Measurements from ENCODE around the gene MAMDC2.

The MAMDC2 gene

GRCh38 chr9:70011366-70011765, 32.3 kb upstream of the MAMDC2 start:
- Histone ChIP-seq H3K4me3 (ENCODE audit: insufficient read depth, low read depth, low read length, poor library complexity, severe bottlenecking) (no peak overlapping the region), H3K36me3 (ENCODE audit: control insufficient read depth, insufficient read depth, low read length) (no peaks in the 10 kb centered on the region), H3K4me1 (ENCODE audit: control insufficient read depth, insufficient read depth, low read length, poor library complexity, severe bottlenecking) (no peaks in the 10 kb centered on the region), H3K27ac (ENCODE audit: insufficient read depth, low read length, poor library complexity, severe bottlenecking) (no peak overlapping the region), H3K9me3 (ENCODE audit: control insufficient read depth, low read length) (no peaks in the 10 kb centered on the region), H3K27me3 (replicated peaks; ENCODE audit: control insufficient read depth, insufficient read depth, low read length, poor library complexity, severe bottlenecking) (no peaks in the 10 kb centered on the region)
- no peak for DNase-seq

GRCh38 chr9:70012569-70012968, 31.1 kb upstream of the MAMDC2 start:
- Histone ChIP-seq H3K4me1 (ENCODE audit: control insufficient read depth, insufficient read depth, low read length, poor library complexity, severe bottlenecking) (no peaks in the 10 kb centered on the region), H3K9me3 (ENCODE audit: control insufficient read depth, low read length) (no peaks in the 10 kb centered on the region), H3K27me3 (replicated peaks; ENCODE audit: control insufficient read depth, insufficient read depth, low read length, poor library complexity, severe bottlenecking) (no peaks in the 10 kb centered on the region), H3K36me3 (ENCODE audit: control insufficient read depth, insufficient read depth, low read length) (no peaks in the 10 kb centered on the region), H3K27ac (ENCODE audit: insufficient read depth, low read length, poor library complexity, severe bottlenecking) (no peak overlapping the region), H3K4me3 (ENCODE audit: insufficient read depth, low read depth, low read length, poor library complexity, severe bottlenecking) (no peak overlapping the region)
- DNase-seq = no peak

- Histone ChIP-seq H3K9me3 (ENCODE audit: control insufficient read depth, low read length) (no peaks in the 10 kb centered on the region), H3K4me3 (ENCODE audit: insufficient read depth, low read depth, low read length, poor library complexity, severe bottlenecking) (no peak overlapping the region), H3K36me3 (ENCODE audit: control insufficient read depth, insufficient read depth, low read length) (no peaks in the 10 kb centered on the region), H3K4me1 (ENCODE audit: control insufficient read depth, insufficient read depth, low read length, poor library complexity, severe bottlenecking) (no peaks in the 10 kb centered on the region), H3K27ac (ENCODE audit: insufficient read depth, low read length, poor library complexity, severe bottlenecking) (no peak overlapping the region), H3K27me3 (replicated peaks; ENCODE audit: control insufficient read depth, insufficient read depth, low read length, poor library complexity, severe bottlenecking) (no peaks in the 10 kb centered on the region)
- no peak for DNase-seq
Observed at GRCh38 chr9:70013598-70014196, 30.0 kb upstream of the MAMDC2 start.

GRCh38 chr9:70015099-70015498, 28.5 kb upstream of the MAMDC2 start:
- H3K4me3 ChIP-seq (ENCODE audit: insufficient read depth, low read depth, low read length, poor library complexity, severe bottlenecking) = no peak overlapping the region
- H3K9me3 ChIP-seq (ENCODE audit: control insufficient read depth, low read length) = no peaks in the 10 kb centered on the region
- H3K27ac ChIP-seq (ENCODE audit: insufficient read depth, low read length, poor library complexity, severe bottlenecking) = no peak overlapping the region
- H3K4me1 ChIP-seq (ENCODE audit: control insufficient read depth, insufficient read depth, low read length, poor library complexity, severe bottlenecking) = no peaks in the 10 kb centered on the region
- H3K27me3 ChIP-seq (replicated peaks; ENCODE audit: control insufficient read depth, insufficient read depth, low read length, poor library complexity, severe bottlenecking) = no peaks in the 10 kb centered on the region
- H3K36me3 ChIP-seq (ENCODE audit: control insufficient read depth, insufficient read depth, low read length) = no peaks in the 10 kb centered on the region
- DNase-seq = no peak

GRCh38 chr9:70020217-70020616, 23.4 kb upstream of the MAMDC2 start:
- Histone ChIP-seq H3K27ac (ENCODE audit: insufficient read depth, low read length, poor library complexity, severe bottlenecking) (no peak overlapping the region), H3K4me1 (ENCODE audit: control insufficient read depth, insufficient read depth, low read length, poor library complexity, severe bottlenecking) (no peaks in the 10 kb centered on the region), H3K9me3 (ENCODE audit: control insufficient read depth, low read length) (no peaks in the 10 kb centered on the region), H3K36me3 (ENCODE audit: control insufficient read depth, insufficient read depth, low read length) (no peaks in the 10 kb centered on the region), H3K27me3 (replicated peaks; ENCODE audit: control insufficient read depth, insufficient read depth, low read length, poor library complexity, severe bottlenecking) (no peaks in the 10 kb centered on the region), H3K4me3 (ENCODE audit: insufficient read depth, low read depth, low read length, poor library complexity, severe bottlenecking) (no peak overlapping the region)
- DNase-seq = no peak

GRCh38 chr9:70020991-70021571, 22.6 kb upstream of the MAMDC2 start:
- no peaks in the 10 kb centered on the region for H3K36me3 ChIP-seq (ENCODE audit: control insufficient read depth, insufficient read depth, low read length)
- no peaks in the 10 kb centered on the region for H3K27me3 ChIP-seq (replicated peaks; ENCODE audit: control insufficient read depth, insufficient read depth, low read length, poor library complexity, severe bottlenecking)
- H3K4me1 ChIP-seq (ENCODE audit: control insufficient read depth, insufficient read depth, low read length, poor library complexity, severe bottlenecking) = no peaks in the 10 kb centered on the region
- H3K4me3 ChIP-seq (ENCODE audit: insufficient read depth, low read depth, low read length, poor library complexity, severe bottlenecking) = no peak overlapping the region
- H3K9me3 ChIP-seq (ENCODE audit: control insufficient read depth, low read length) = no peaks in the 10 kb centered on the region
- no peak overlapping the region for H3K27ac ChIP-seq (ENCODE audit: insufficient read depth, low read length, poor library complexity, severe bottlenecking)
- DNase-seq = no peak

- no peak for DNase-seq
- Histone ChIP-seq H3K27me3 (replicated peaks; ENCODE audit: control insufficient read depth, insufficient read depth, low read length, poor library complexity, severe bottlenecking) (no peaks in the 10 kb centered on the region), H3K4me3 (ENCODE audit: insufficient read depth, low read depth, low read length, poor library complexity, severe bottlenecking) (no peak overlapping the region), H3K4me1 (ENCODE audit: control insufficient read depth, insufficient read depth, low read length, poor library complexity, severe bottlenecking) (no peaks in the 10 kb centered on the region), H3K27ac (ENCODE audit: insufficient read depth, low read length, poor library complexity, severe bottlenecking) (no peak overlapping the region), H3K9me3 (ENCODE audit: control insufficient read depth, low read length) (no peaks in the 10 kb centered on the region), H3K36me3 (ENCODE audit: control insufficient read depth, insufficient read depth, low read length) (no peaks in the 10 kb centered on the region)
Observed at GRCh38 chr9:70028287-70028686, 15.4 kb upstream of the MAMDC2 start.

- Histone ChIP-seq H3K36me3 (ENCODE audit: control insufficient read depth, insufficient read depth, low read length) (no peaks in the 10 kb centered on the region), H3K27me3 (replicated peaks; ENCODE audit: control insufficient read depth, insufficient read depth, low read length, poor library complexity, severe bottlenecking) (no peaks in the 10 kb centered on the region), H3K27ac (ENCODE audit: insufficient read depth, low read length, poor library complexity, severe bottlenecking) (no peak overlapping the region), H3K4me1 (ENCODE audit: control insufficient read depth, insufficient read depth, low read length, poor library complexity, severe bottlenecking) (no peaks in the 10 kb centered on the region), H3K4me3 (ENCODE audit: insufficient read depth, low read depth, low read length, poor library complexity, severe bottlenecking) (no peak overlapping the region), H3K9me3 (ENCODE audit: control insufficient read depth, low read length) (no peaks in the 10 kb centered on the region)
- no peak for DNase-seq
Observed at GRCh38 chr9:70030156-70030555, 13.5 kb upstream of the MAMDC2 start.

- H3K9me3 ChIP-seq (ENCODE audit: control insufficient read depth, low read length) = no peaks in the 10 kb centered on the region
- no peaks in the 10 kb centered on the region for H3K4me1 ChIP-seq (ENCODE audit: control insufficient read depth, insufficient read depth, low read length, poor library complexity, severe bottlenecking)
- no peaks in the 10 kb centered on the region for H3K27me3 ChIP-seq (replicated peaks; ENCODE audit: control insufficient read depth, insufficient read depth, low read length, poor library complexity, severe bottlenecking)
- no peak overlapping the region for H3K4me3 ChIP-seq (ENCODE audit: insufficient read depth, low read depth, low read length, poor library complexity, severe bottlenecking)
- H3K27ac ChIP-seq (ENCODE audit: insufficient read depth, low read length, poor library complexity, severe bottlenecking) = no peak overlapping the region
- no peak for DNase-seq
- H3K36me3 ChIP-seq (ENCODE audit: control insufficient read depth, insufficient read depth, low read length) = no peaks in the 10 kb centered on the region
Observed at GRCh38 chr9:70031141-70031545, 12.5 kb upstream of the MAMDC2 start.

GRCh38 chr9:70034271-70034711, 9.4 kb upstream of the MAMDC2 start:
- Histone ChIP-seq H3K27me3 (replicated peaks; ENCODE audit: control insufficient read depth, insufficient read depth, low read length, poor library complexity, severe bottlenecking) (no peaks in the 10 kb centered on the region), H3K4me3 (ENCODE audit: insufficient read depth, low read depth, low read length, poor library complexity, severe bottlenecking) (no peak overlapping the region), H3K9me3 (ENCODE audit: control insufficient read depth, low read length) (no peaks in the 10 kb centered on the region), H3K4me1 (ENCODE audit: control insufficient read depth, insufficient read depth, low read length, poor library complexity, severe bottlenecking) (no peaks in the 10 kb centered on the region), H3K36me3 (ENCODE audit: control insufficient read depth, insufficient read depth, low read length) (no peaks in the 10 kb centered on the region), H3K27ac (ENCODE audit: insufficient read depth, low read length, poor library complexity, severe bottlenecking) (no peak overlapping the region)
- DNase-seq = no peak

All from effector memory CD4-positive, alpha-beta T cell (primary cell).